Endothelial cell of umbilical vein (primary cell): ENCODE measurements around the gene SHCBP1L. TPM values are rescaled to one million over a fixed set of nuclear protein-coding genes. Genes with fewer than 3 reads are reported as not detected.

ENCODE experiments used
- BruUV-seq: library from RNA; stranded (reverse); fragments of 400-500 nt; replicated peaks from 2 replicates; lab custom pipeline; 2021; lab: Mats Ljungman, UMichigan
- CTCF ChIA-PET: fragments of 300-600, 350-600 bp; sonication (Branson Sonifier 250); formaldehyde crosslinking; loops from one replicate; lab custom pipeline; 2021; ENCODE audit warnings: antibody characterized with exemption, inconsistent platforms; lab: Charles Lee
- POLR2A ChIA-PET: fragments of 300-600, 350-600 bp; sonication (Branson Sonifier 250); formaldehyde crosslinking; loops from one replicate; lab custom pipeline; 2021; ENCODE audit warnings: antibody characterized with exemption, inconsistent platforms; lab: Charles Lee
- DNase-seq: peaks from one replicate; pipeline ENCODE4 v3.0.0-alpha.2; 2011; ENCODE audit warnings: low read depth, low spot score
- FAIRE-seq: peaks from 2 replicates; lab custom pipeline; 2011; peaks lifted over from hg19 to GRCh38; lab: Jason Lieb, UNC
- H2AFZ ChIP-seq: 2 replicates; pipeline ENCODE4 v1.6.0; 2012; ENCODE audit warnings: low read depth, low read length, control low read depth, inconsistent platforms
- H3K27ac ChIP-seq: 2 replicates; pipeline ENCODE4 v1.5.1; 2011; ENCODE audit warnings: low read depth, mild to moderate bottlenecking, control low read depth, low read length, moderate library complexity; ENCODE audit not compliant: insufficient read depth
- H3K27me3 ChIP-seq, 2 experiments: 2 replicates each; pipeline versions ENCODE4 v1.6.0 to v1.6.1; 2011; ENCODE audit warnings: low read length in 2 of 2, mixed read lengths in 1 of 2; ENCODE audit not compliant: control insufficient read depth in 2 of 2, insufficient read depth in 2 of 2
- H3K36me3 ChIP-seq, 2 experiments: 2 replicates in 1 of 2; 3 replicates in 1 of 2; pipeline ENCODE4 v1.5.1; 2011; ENCODE audit warnings: low read length in 2 of 2, mild to moderate bottlenecking in 1 of 2, moderate library complexity in 1 of 2; ENCODE audit not compliant: control insufficient read depth in 2 of 2, insufficient read depth in 2 of 2; ENCODE audit errors: extremely low read depth in 1 of 2
- H3K4me1 ChIP-seq: 3 replicates; pipeline ENCODE4 v1.5.1; 2011; ENCODE audit warnings: mild to moderate bottlenecking, low read length; ENCODE audit not compliant: control insufficient read depth, insufficient read depth; ENCODE audit errors: extremely low read depth
- H3K4me2 ChIP-seq: 2 replicates; pipeline ENCODE4 v1.6.1; 2011; ENCODE audit warnings: low read length, control low read depth, mixed read lengths; ENCODE audit not compliant: insufficient read depth
- H3K4me3 ChIP-seq, 3 experiments: fragments of 200-600 bp in 1 of 3; sonication (generic), shearing (Covaris generic) in 1 of 3; replicated peaks in 1 of 3; 2 replicates each; pipeline ENCODE4 v1.5.1; 2011 to 2016; ENCODE audit warnings: control low read depth in 3 of 3, low read length in 3 of 3, mild to moderate bottlenecking in 2 of 3, inconsistent platforms in 1 of 3, low read depth in 1 of 3, moderate library complexity in 1 of 3; ENCODE audit not compliant: insufficient read depth in 1 of 3
- H3K79me2 ChIP-seq: 2 replicates; pipeline ENCODE4 v1.6.0; 2012; ENCODE audit warnings: low read length, inconsistent platforms; ENCODE audit not compliant: control insufficient read depth, insufficient read depth
- H3K9ac ChIP-seq: replicated peaks from 2 replicates; pipeline ENCODE3; 2011; ENCODE audit warnings: low read length, control low read depth; ENCODE audit not compliant: insufficient read depth; ENCODE audit errors: extremely low read depth
- H3K9me1 ChIP-seq: replicated peaks from 3 replicates; pipeline ENCODE4 v1.6.0; 2011; ENCODE audit warnings: mild to moderate bottlenecking, low read length; ENCODE audit not compliant: control insufficient read depth, insufficient read depth; ENCODE audit errors: extremely low read depth
- H3K9me3 ChIP-seq: replicated peaks from 2 replicates; pipeline ENCODE4 v1.5.1; 2012; ENCODE audit warnings: low read length, inconsistent platforms; ENCODE audit not compliant: control insufficient read depth, insufficient read depth
- H4K20me1 ChIP-seq: replicated peaks from 2 replicates; pipeline ENCODE3; 2011; ENCODE audit warnings: mild to moderate bottlenecking, low read length; ENCODE audit not compliant: control insufficient read depth, insufficient read depth; ENCODE audit errors: extremely low read depth
- EZH2 ChIP-seq: IDR thresholded peaks from 2 replicates; pipeline ENCODE4 v1.6.1; 2012; ENCODE audit warnings: borderline replicate concordance, low read depth, mild to moderate bottlenecking, moderate library complexity, low read length, inconsistent platforms; ENCODE audit not compliant: severe bottlenecking
- FOS ChIP-seq: IDR thresholded peaks from 2 replicates; pipeline ENCODE4 v1.6.1; 2011; ENCODE audit warnings: mild to moderate bottlenecking, low read length, moderate library complexity, borderline replicate concordance; ENCODE audit not compliant: insufficient read depth
- GATA2 ChIP-seq: IDR thresholded peaks from 2 replicates; pipeline ENCODE4 v1.7.0; 2011; ENCODE audit warnings: low read depth, mild to moderate bottlenecking, moderate library complexity, mixed read lengths, low read length; ENCODE audit not compliant: insufficient read length, insufficient read depth
- JUN ChIP-seq: IDR thresholded peaks from 2 replicates; pipeline ENCODE4 v1.6.1; 2011; ENCODE audit warnings: borderline replicate concordance, low read depth; ENCODE audit not compliant: insufficient read length, insufficient read depth
- MYC ChIP-seq: IDR thresholded peaks from one replicate; pipeline ENCODE4 v1.6.1; 2011; ENCODE audit warnings: mild to moderate bottlenecking, low read depth, low read length
- POLR2A ChIP-seq: IDR thresholded peaks from 2 replicates; pipeline ENCODE4 v1.6.1; 2012; ENCODE audit warnings: low read depth, mild to moderate bottlenecking, control low read depth, low read length
- dilution Hi-C: fragments of 300-500 bp; cut with MboI; formaldehyde crosslinking; loops from one replicate; pipeline ENCODE4 v1.15.0; 2019; ENCODE audit warnings: low sequenced_read_pairs; ENCODE audit not compliant: extremely low pct_ligation_motif_present
- intact Hi-C: fragments of 100-400 bp; cut with micrococcal nuclease; formaldehyde crosslinking; loops from one replicate; pipeline ENCODE4 v1.10.0; 2022
- polyA plus RNA-seq, 4 experiments: library from polyadenylated mRNA; depleted of rRNA in 3 of 4; stranded (reverse) in 3 of 4; unstranded in 1 of 4; fragments of >200 nt; gene quantifications; 2 replicates each; pipeline versions ENCODE4 v1.2.1 to v1.2.3, GENCODE V29; 2011 to 2012; ENCODE audit warnings: missing spikeins in 1 of 4
- total RNA-seq: library from RNA; stranded (reverse); gene quantifications from 2 replicates; pipeline ENCODE4 v1.2.3, GENCODE V29; 2021
- TF ChIP-seq, protein P1 (sequence below): IDR thresholded peaks from 2 replicates; pipeline ENCODE4 v1.6.1; 2011; ENCODE audit not compliant: insufficient read depth, insufficient read length

The SHCBP1L gene
- total and polyA plus RNA-seq, 2 donors (not counting 3 experiments of a cell fraction or from before 2014, with no cell fraction given): not detected

DNA sequence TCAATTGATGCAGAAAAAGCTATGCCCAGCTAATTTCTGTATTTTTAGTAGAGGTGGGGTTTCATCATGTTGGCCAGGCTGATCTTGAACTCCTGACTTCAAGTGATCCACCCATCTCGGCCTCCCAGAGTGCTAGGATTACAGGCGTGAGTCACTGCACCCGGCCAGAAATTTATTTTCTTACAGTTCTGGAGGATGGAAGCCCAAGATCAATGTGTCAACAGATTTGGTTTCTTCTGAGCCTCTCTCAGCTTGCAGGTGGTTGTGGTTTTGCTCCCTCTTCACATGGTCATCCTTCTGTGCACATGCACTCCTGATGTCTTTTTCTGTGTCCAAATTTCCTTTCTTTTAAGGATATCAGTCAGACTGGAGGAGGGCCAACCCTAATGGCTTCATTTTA, 35.6 kb downstream of the SHCBP1L start:
- no peak overlapping the region for H2AFZ ChIP-seq
- no peaks in the 10 kb centered on the region for H3K36me3 ChIP-seq
- H3K9me3 ChIP-seq: no peaks in the 10 kb centered on the region
- BruUV-seq: no TSS peak
- dilution Hi-C loops: no loop called here
- H4K20me1 ChIP-seq: no peaks in the 10 kb centered on the region
- no peak overlapping the region for H3K4me2 ChIP-seq
- ChIA-PET CTCF (interaction anchor here (1.4 kb wide), 1 partner anchor 163 kb away, joined by 3 read pairs; no protein-coding TSS in a partner anchor), POLR2A (no interaction called here)
- H3K4me3 ChIP-seq: no peak overlapping the region
- no peaks in the 10 kb centered on the region for H3K9me1 ChIP-seq
- DNase-seq (no peak), FAIRE-seq (no peak)
- no peak for TF ChIP-seq EZH2
- TF ChIP-seq JUN: no peak
- TF ChIP-seq MYC: no peak
- no peak for TF ChIP-seq FOS
- intact Hi-C loops: no loop called here
- peaks cover 7 to 10% of the 10 kb centered on the region in 2 experiments for H3K27me3 ChIP-seq
- no peaks in the 10 kb centered on the region for H3K4me1 ChIP-seq
- no peak overlapping the region for H3K9ac ChIP-seq
- H3K27ac ChIP-seq: no peak overlapping the region
- no peaks in the 10 kb centered on the region for H3K79me2 ChIP-seq

DNA sequence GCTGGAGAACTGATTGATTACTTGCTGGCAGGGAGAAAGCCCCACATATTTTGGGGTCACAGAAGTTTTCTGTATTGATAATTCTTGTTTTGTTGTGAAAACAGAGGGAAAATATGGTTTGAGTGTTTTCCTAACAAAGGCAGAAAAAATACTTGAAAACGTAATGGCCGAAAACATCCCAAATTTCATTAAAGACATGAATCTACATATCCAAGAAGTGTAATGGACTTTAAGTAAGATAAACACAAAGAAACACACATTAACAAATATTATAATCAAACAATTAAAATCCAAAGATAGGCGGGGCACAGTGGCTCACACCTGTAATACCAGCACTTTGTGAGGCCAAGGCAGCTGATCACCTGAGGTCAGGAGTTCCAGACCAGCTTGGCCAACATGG, 39.6 kb downstream of the SHCBP1L start:
- ChIA-PET POLR2A (no interaction called here), CTCF (no interaction called here)
- H3K9me3 ChIP-seq: no peaks in the 10 kb centered on the region
- no peak overlapping the region for H3K9ac ChIP-seq
- dilution Hi-C loops: no loop called here
- no peaks in the 10 kb centered on the region for H3K36me3 ChIP-seq
- no TSS peak for BruUV-seq
- intact Hi-C loops: no loop called here
- H3K4me1 ChIP-seq: no peaks in the 10 kb centered on the region
- no peak overlapping the region for H3K4me3 ChIP-seq
- FAIRE-seq (no peak), DNase-seq (no peak)
- H3K27ac ChIP-seq: no peak overlapping the region
- no peaks in the 10 kb centered on the region for H4K20me1 ChIP-seq
- H3K27me3 ChIP-seq: peaks cover 0 to 3% of the 10 kb centered on the region in 2 experiments
- TF ChIP-seq POLR2A: no peak
- no peak for TF ChIP-seq MYC
- no peak for TF ChIP-seq FOS
- no peak for TF ChIP-seq EZH2
- TF ChIP-seq JUN: no peak
- TF ChIP-seq, protein P1, sequence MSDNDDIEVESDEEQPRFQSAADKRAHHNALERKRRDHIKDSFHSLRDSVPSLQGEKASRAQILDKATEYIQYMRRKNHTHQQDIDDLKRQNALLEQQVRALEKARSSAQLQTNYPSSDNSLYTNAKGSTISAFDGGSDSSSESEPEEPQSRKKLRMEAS: no peak
- TF ChIP-seq GATA2: no peak
- no peak overlapping the region for H3K4me2 ChIP-seq
- H2AFZ ChIP-seq: no peak overlapping the region
- no peaks in the 10 kb centered on the region for H3K79me2 ChIP-seq
- no peaks in the 10 kb centered on the region for H3K9me1 ChIP-seq
